GM20000 (cell line): Measurements from ENCODE around the gene ZFP30.

Experiments
- DNase-seq: peaks from one replicate; pipeline ENCODE4 v3.0.0; 2012; ENCODE audit warnings: low spot score
- CTCF ChIP-seq: IDR thresholded peaks from 2 replicates; pipeline ENCODE4 v1.5.1; 2012; ENCODE audit warnings: mild to moderate bottlenecking, control low read depth; ENCODE audit errors: extremely low read depth, missing control alignments

Gene ZFP30

GRCh38 chr19:37594304-37594981, 60.8 kb downstream of the ZFP30 start, which contains the start of the genes ZNF540 and ZNF571:
TSS of gene ZNF540 (plus strand) at chr19:37594876. CDS start at chr19:37598448, 3,572 bp downstream.
TSS of gene ZNF571 (minus strand) at chr19:37594792. CDS start at chr19:37586676, 8,116 bp downstream.
- TF ChIP-seq CTCF = no peak
- DNase-seq = peak; percentile 86

GRCh38 chr19:37593996-37594303, 61.3 kb downstream of the ZFP30 start:
- DNase-seq = no peak
- TF ChIP-seq CTCF = no peak

GRCh38 chr19:37583340-37583739, 71.9 kb downstream of the ZFP30 start:
- DNase-seq = no peak
- TF ChIP-seq CTCF = no peak

- DNase-seq = no peak
- no peak for TF ChIP-seq CTCF
Measured at GRCh38 chr19:37572203-37572602, 83.1 kb downstream of the ZFP30 start.

GRCh38 chr19:37565370-37565669, 89.9 kb downstream of the ZFP30 start:
- DNase-seq = no peak
- TF ChIP-seq CTCF = no peak

GRCh38 chr19:37564624-37565369, 90.5 kb downstream of the ZFP30 start:
- DNase-seq = no peak
- TF ChIP-seq CTCF = no peak
